ENCODE measurements around the gene AP2B1.

DNA sequence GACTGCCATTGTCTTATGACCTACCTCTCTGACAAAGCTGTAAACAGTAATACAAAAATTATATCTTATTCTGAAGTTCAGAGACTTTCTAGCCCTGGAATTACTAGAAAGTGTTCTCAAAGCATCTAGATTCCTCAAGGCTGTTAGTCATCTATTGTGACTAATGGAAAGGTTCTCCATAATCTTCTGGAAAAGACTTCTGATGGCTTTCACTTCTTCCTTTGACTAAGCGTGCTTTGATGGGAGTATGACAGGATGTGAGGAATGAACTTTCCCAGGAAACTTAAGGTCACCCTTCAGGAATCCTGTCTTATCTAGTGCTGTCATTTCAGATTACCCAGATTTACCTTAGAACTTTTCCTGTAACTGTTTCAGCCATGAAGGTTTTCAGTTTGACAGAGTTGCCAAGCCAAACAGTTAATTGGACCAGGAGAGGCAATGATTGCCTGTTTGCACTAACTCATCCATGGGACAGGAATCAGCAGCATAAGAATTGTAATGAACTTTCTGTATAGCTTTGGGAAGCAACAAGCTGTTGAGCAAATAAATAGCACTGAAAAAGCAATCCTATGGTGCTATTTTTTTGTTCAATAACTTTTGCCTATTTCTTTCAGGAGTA is 43.5 kb downstream of the AP2B1 start:
- TF ChIP-seq YY1 (IDR thresholded peaks at IDR 0.05) (no peak), GABPA (IDR thresholded peaks at IDR 0.05 in 1 of 2, conservative IDR thresholded peaks at IDR 0.05 in 1 of 2) (no peak), RXRA (IDR thresholded peaks at IDR 0.05) (no peak), RAD21 (IDR thresholded peaks at IDR 0.05) (no peak), FOXA1 (IDR thresholded peaks at IDR 0.05) (no peak), EGR1 (IDR thresholded peaks at IDR 0.05; ENCODE audit: low read depth in 2 of 2) (no peak)
- TF ChIP-seq, protein P1, sequence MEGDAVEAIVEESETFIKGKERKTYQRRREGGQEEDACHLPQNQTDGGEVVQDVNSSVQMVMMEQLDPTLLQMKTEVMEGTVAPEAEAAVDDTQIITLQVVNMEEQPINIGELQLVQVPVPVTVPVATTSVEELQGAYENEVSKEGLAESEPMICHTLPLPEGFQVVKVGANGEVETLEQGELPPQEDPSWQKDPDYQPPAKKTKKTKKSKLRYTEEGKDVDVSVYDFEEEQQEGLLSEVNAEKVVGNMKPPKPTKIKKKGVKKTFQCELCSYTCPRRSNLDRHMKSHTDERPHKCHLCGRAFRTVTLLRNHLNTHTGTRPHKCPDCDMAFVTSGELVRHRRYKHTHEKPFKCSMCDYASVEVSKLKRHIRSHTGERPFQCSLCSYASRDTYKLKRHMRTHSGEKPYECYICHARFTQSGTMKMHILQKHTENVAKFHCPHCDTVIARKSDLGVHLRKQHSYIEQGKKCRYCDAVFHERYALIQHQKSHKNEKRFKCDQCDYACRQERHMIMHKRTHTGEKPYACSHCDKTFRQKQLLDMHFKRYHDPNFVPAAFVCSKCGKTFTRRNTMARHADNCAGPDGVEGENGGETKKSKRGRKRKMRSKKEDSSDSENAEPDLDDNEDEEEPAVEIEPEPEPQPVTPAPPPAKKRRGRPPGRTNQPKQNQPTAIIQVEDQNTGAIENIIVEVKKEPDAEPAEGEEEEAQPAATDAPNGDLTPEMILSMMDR (IDR thresholded peaks at IDR 0.05; ENCODE audit: low read depth, low read length, missing input control) = no peak
- TF ChIP-seq, protein P2, sequence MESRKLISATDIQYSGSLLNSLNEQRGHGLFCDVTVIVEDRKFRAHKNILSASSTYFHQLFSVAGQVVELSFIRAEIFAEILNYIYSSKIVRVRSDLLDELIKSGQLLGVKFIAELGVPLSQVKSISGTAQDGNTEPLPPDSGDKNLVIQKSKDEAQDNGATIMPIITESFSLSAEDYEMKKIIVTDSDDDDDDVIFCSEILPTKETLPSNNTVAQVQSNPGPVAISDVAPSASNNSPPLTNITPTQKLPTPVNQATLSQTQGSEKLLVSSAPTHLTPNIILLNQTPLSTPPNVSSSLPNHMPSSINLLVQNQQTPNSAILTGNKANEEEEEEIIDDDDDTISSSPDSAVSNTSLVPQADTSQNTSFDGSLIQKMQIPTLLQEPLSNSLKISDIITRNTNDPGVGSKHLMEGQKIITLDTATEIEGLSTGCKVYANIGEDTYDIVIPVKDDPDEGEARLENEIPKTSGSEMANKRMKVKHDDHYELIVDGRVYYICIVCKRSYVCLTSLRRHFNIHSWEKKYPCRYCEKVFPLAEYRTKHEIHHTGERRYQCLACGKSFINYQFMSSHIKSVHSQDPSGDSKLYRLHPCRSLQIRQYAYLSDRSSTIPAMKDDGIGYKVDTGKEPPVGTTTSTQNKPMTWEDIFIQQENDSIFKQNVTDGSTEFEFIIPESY (IDR thresholded peaks at IDR 0.05) = no peak
- TF ChIP-seq, protein P3, sequence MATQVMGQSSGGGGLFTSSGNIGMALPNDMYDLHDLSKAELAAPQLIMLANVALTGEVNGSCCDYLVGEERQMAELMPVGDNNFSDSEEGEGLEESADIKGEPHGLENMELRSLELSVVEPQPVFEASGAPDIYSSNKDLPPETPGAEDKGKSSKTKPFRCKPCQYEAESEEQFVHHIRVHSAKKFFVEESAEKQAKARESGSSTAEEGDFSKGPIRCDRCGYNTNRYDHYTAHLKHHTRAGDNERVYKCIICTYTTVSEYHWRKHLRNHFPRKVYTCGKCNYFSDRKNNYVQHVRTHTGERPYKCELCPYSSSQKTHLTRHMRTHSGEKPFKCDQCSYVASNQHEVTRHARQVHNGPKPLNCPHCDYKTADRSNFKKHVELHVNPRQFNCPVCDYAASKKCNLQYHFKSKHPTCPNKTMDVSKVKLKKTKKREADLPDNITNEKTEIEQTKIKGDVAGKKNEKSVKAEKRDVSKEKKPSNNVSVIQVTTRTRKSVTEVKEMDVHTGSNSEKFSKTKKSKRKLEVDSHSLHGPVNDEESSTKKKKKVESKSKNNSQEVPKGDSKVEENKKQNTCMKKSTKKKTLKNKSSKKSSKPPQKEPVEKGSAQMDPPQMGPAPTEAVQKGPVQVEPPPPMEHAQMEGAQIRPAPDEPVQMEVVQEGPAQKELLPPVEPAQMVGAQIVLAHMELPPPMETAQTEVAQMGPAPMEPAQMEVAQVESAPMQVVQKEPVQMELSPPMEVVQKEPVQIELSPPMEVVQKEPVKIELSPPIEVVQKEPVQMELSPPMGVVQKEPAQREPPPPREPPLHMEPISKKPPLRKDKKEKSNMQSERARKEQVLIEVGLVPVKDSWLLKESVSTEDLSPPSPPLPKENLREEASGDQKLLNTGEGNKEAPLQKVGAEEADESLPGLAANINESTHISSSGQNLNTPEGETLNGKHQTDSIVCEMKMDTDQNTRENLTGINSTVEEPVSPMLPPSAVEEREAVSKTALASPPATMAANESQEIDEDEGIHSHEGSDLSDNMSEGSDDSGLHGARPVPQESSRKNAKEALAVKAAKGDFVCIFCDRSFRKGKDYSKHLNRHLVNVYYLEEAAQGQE (IDR thresholded peaks at IDR 0.05) = no peak
- TF ChIP-seq, protein P4, sequence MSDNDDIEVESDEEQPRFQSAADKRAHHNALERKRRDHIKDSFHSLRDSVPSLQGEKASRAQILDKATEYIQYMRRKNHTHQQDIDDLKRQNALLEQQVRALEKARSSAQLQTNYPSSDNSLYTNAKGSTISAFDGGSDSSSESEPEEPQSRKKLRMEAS (IDR thresholded peaks at IDR 0.05) = no peak

Measured in liver (tissue), 3 donors.